Pancreas (tissue), 10 donors: ENCODE results near the gene EAPP. TPM values are rescaled to one million over a fixed set of nuclear protein-coding genes. Genes with fewer than 3 reads are reported as not detected.

Experiments
- ATAC-seq, 4 donors: fragments of 200-7000 bp; cut with Tn5 transposase; one replicate each; pipeline versions ENCODE4 v1.8.0 to v1.9.1; 2020; ENCODE audit warnings: mild to moderate bottlenecking in 4 of 4, moderate library complexity in 4 of 4
- DNase-seq, 6 donors: peaks; one replicate each; pipeline ENCODE4 v3.0.0-alpha.2; 2020
- FAIRE-seq: peaks from 2 replicates; lab custom pipeline; 2012; peaks lifted over from hg19 to GRCh38; lab: Jason Lieb, UNC
- H3K27ac ChIP-seq, 4 donors: fragments of 200-600 bp; sonication (generic); 1 replicate in 3 of 4; 2 replicates in 1 of 4; pipeline versions ENCODE4 v1.5.0 to v1.8.0; 2020
- H3K27me3 ChIP-seq, 4 donors: fragments of 200-600 bp; one replicate each; pipeline ENCODE4 v1.8.0; 2021
- H3K36me3 ChIP-seq, 3 donors: fragments of 200-600 bp; sonication (generic) in 1 of 3; one replicate each; pipeline versions ENCODE4 v1.5.0 to v1.8.0; 2020 to 2021
- H3K4me1 ChIP-seq, 3 donors: fragments of 200-600 bp; one replicate each; pipeline ENCODE4 v1.8.0; 2021
- H3K4me3 ChIP-seq, 4 donors: fragments of 200-600 bp; sonication (generic) in 2 of 4; one replicate each; pipeline versions ENCODE4 v1.5.0 to v1.8.0; 2020 to 2021
- H3K9me3 ChIP-seq, 4 donors: fragments of 200-600 bp; one replicate each; pipeline ENCODE4 v1.8.0; 2021
- CTCF ChIP-seq, 4 donors: fragments of 200-600 bp; sonication (generic) in 3 of 4; IDR thresholded peaks; one replicate each; pipeline versions ENCODE4 v1.5.0 to v1.8.0; 2021; ENCODE audit warnings: antibody characterized with exemption in 4 of 4
- WGBS, 2 donors: extraction: QIAGEN DNeasy Blood & Tissue Kit; methylation state at CpG; one replicate each; pipeline ENCODE4 v1.1.7; 2013; 5-methylcytosine and 5-hydroxymethylcytosine counted together
- intact Hi-C, 3 donors: fragments of 100-400 bp; cut with DNase I; formaldehyde crosslinking; loops; one replicate each; pipeline versions ENCODE4 v1.11.1 to v1.14.2; 2022
- polyA plus RNA-seq, 2 donors: library from polyadenylated mRNA; stranded (reverse); fragments of 200-250 nt; gene quantifications; one replicate each; pipeline ENCODE4 v1.2.3, GENCODE V29; 2013
- total RNA-seq, 6 donors: library from RNA; stranded (reverse); fragmentation: NEBNext Ultra II Directional in 4 of 6; extraction: Animal tissue kit (Norgen Biotek cat#: 25700) in 4 of 6; gene quantifications; one replicate each; pipeline versions ENCODE4 v1.2.1 to v1.2.4, GENCODE V29; 2021 to 2023
- donor health status: healthy with polysubstance abuse.
- donor health status: DM: no; HTN: no; CAD: no; lungs with moderate emphysema.
- donor health status: DM: no; HTN: no; CAD: no.
- donor health status: control.
- donor health status: control.
- donor health status: Bipolar disorder and iron deficiency.
- donor health status: DM: yes; HTN: yes; CAD: no.
- donor health status: DM: no; HTN: no; CAD: no.
- donor health status: DM: no; HTN: no; CAD: no.
- donor health status: DM: yes; HTN: yes; CAD: no.

EAPP gene
- total RNA-seq = 10 to 100 TPM in 5 of 6 donors, 1 to 10 TPM in 1; 9.9 to 19.2 (median 15.4) TPM
- 10 to 100 TPM; 12.2 to 24.7 TPM for polyA plus RNA-seq

- no peak for FAIRE-seq
- ATAC-seq = peak; percentile 99 to 100 (median 100)
- TF ChIP-seq CTCF (IDR thresholded peaks at IDR 0.05) = no peak
- WGBS, 2 donors = 1% methylated on average over 57 to 59 of the region's 59 CpGs
- DNase-seq = peak; percentile 95 to 99 (median 98)
- Histone ChIP-seq H3K36me3 (peaks cover 0 to 11% (median 0%) of the 10 kb centered on the region in 3 donors), H3K4me3 (peak within 1 kb of the TSS; percentile 61 to 90 (median 66)), H3K4me1 (peaks cover 8 to 15% (median 11%) of the 10 kb centered on the region in 3 donors), H3K9me3 (no peaks in the 10 kb centered on the region), H3K27me3 (no peaks in the 10 kb centered on the region), H3K27ac (peak within 1 kb of the TSS; percentile 79 to 97 (median 86))
- intact Hi-C loops = loop anchor here in 1 of 3 donors (10.0 kb wide), 1 partner anchor 165 kb away; no protein-coding TSS in a partner anchor
These were observed at the start of gene EAPP for GRCh38 chr14:34539407-34540180. Gene EAPP, minus strand, starts transcription at chr14:34539701. Its CDS starts 73 bp downstream, at chr14:34539628.

- no peak for TF ChIP-seq CTCF (IDR thresholded peaks at IDR 0.05)
- H3K4me1 ChIP-seq = no peaks in the 10 kb centered on the region
- ATAC-seq (no peak), DNase-seq (no peak), FAIRE-seq (no peak)
- no peak overlapping the region for H3K4me3 ChIP-seq
- 55 to 61% methylated on average over 6 of the region's 6 CpGs for WGBS, 2 donors
- H3K27ac ChIP-seq = no peak overlapping the region
- no peaks in the 10 kb centered on the region for H3K9me3 ChIP-seq
- peaks cover 2 to 23% (median 10%) of the 10 kb centered on the region in 3 donors for H3K36me3 ChIP-seq
- H3K27me3 ChIP-seq = no peaks in the 10 kb centered on the region
- intact Hi-C loops = no loop called here
These were observed 44.0 kb upstream of the EAPP start for GRCh38 chr14:34583525-34583924.

- Histone ChIP-seq H3K9me3 (no peaks in the 10 kb centered on the region), H3K4me3 (no peak overlapping the region), H3K27ac (no peak overlapping the region), H3K4me1 (no peaks in the 10 kb centered on the region), H3K27me3 (no peaks in the 10 kb centered on the region), H3K36me3 (peaks cover 2 to 23% (median 10%) of the 10 kb centered on the region in 3 donors)
- 98% methylated on average over 9 of the region's 11 CpGs for WGBS, 2 donors
- ATAC-seq (no peak), DNase-seq (peak in 1 of 6 donors; percentile 21), FAIRE-seq (no peak)
- TF ChIP-seq CTCF (IDR thresholded peaks at IDR 0.05) = no peak
- intact Hi-C loops = no loop called here
These were observed 42.7 kb upstream of the EAPP start for GRCh38 chr14:34582117-34582680.

- no peak for TF ChIP-seq CTCF (IDR thresholded peaks at IDR 0.05)
- intact Hi-C loops = no loop called here
- DNase-seq (peak in 1 of 6 donors; percentile 11), FAIRE-seq (no peak), ATAC-seq (no peak)
- WGBS, 2 donors = 97 to 98% methylated on average over 5 of the region's 5 CpGs
- Histone ChIP-seq H3K4me3 (no peak overlapping the region), H3K9me3 (no peaks in the 10 kb centered on the region), H3K4me1 (no peaks in the 10 kb centered on the region), H3K27me3 (no peaks in the 10 kb centered on the region), H3K27ac (no peak overlapping the region), H3K36me3 (peaks cover 0 to 17% (median 8%) of the 10 kb centered on the region in 3 donors)
These were observed 40.9 kb upstream of the EAPP start for GRCh38 chr14:34580381-34580780.
